Suprapubic skin (tissue), 4 donors: ENCODE data around the gene STPG2. TPM values are rescaled to one million over a fixed set of nuclear protein-coding genes. Genes with fewer than 3 reads are reported as not detected.

ENCODE experiments used
- DNase-seq, 2 donors: peaks; one replicate each; pipeline ENCODE4 v3.0.0-alpha.2; 2019; ENCODE audit warnings: low spot score in 2 of 2
- H3K27ac ChIP-seq: fragments of 200-600 bp; sonication (generic); one replicate; pipeline ENCODE4 v1.5.1; 2019
- H3K27me3 ChIP-seq: fragments of 200-600 bp; sonication (generic); one replicate; pipeline ENCODE4 v1.5.1; 2019
- H3K36me3 ChIP-seq: fragments of 200-600 bp; sonication (generic); one replicate; pipeline ENCODE4 v1.5.1; 2019
- H3K4me1 ChIP-seq: fragments of 200-600 bp; sonication (generic); one replicate; pipeline ENCODE4 v1.5.1; 2019
- H3K4me3 ChIP-seq: fragments of 200-600 bp; sonication (generic); one replicate; pipeline ENCODE4 v1.5.1; 2019; ENCODE audit warnings: mild to moderate bottlenecking
- H3K9me3 ChIP-seq: fragments of 200-600 bp; sonication (generic); one replicate; pipeline ENCODE4 v1.5.1; 2019
- EP300 ChIP-seq: sonication (generic); formaldehyde crosslinking; IDR thresholded peaks from one replicate; pipeline ENCODE4 v1.6.1; 2017; ENCODE audit warnings: antibody characterized with exemption
- POLR2A ChIP-seq, 2 donors: fragments of 450-650 bp; IDR thresholded peaks; one replicate each; pipeline ENCODE4 v1.6.1; 2017; ENCODE audit warnings: antibody characterized with exemption in 2 of 2, mild to moderate bottlenecking in 2 of 2, moderate library complexity in 2 of 2
- POLR2AphosphoS5 ChIP-seq, 3 donors: sonication (generic); formaldehyde crosslinking; IDR thresholded peaks; one replicate each; pipeline ENCODE4 v1.6.1; 2017; ENCODE audit warnings: antibody characterized with exemption in 3 of 3
- WGBS: methylation state at CpG from one replicate; pipeline ENCODE4 v1.1.5; 2018; 5-methylcytosine and 5-hydroxymethylcytosine counted together
- total RNA-seq, 4 donors: library from RNA; depleted of rRNA; stranded (reverse); fragments of >200 nt; gene quantifications; one replicate each; pipeline ENCODE4 v1.1.0, GENCODE V29; 2016
- TF ChIP-seq, protein P1 (sequence below), 2 donors: fragments of 200-600 bp in 1 of 2; fragments of 450-650 bp in 1 of 2; sonication (generic) in 1 of 2; IDR thresholded peaks; one replicate each; pipeline ENCODE4 v1.5.1; 2016 to 2019; ENCODE audit warnings: antibody characterized with exemption in 2 of 2, mild to moderate bottlenecking in 1 of 2, moderate library complexity in 1 of 2

Gene STPG2
- total RNA-seq, 4 donors from 2014 or later: 0.26 to 2.5 (median 2.0) TPM; not detected in 1

- TF ChIP-seq, protein P1, sequence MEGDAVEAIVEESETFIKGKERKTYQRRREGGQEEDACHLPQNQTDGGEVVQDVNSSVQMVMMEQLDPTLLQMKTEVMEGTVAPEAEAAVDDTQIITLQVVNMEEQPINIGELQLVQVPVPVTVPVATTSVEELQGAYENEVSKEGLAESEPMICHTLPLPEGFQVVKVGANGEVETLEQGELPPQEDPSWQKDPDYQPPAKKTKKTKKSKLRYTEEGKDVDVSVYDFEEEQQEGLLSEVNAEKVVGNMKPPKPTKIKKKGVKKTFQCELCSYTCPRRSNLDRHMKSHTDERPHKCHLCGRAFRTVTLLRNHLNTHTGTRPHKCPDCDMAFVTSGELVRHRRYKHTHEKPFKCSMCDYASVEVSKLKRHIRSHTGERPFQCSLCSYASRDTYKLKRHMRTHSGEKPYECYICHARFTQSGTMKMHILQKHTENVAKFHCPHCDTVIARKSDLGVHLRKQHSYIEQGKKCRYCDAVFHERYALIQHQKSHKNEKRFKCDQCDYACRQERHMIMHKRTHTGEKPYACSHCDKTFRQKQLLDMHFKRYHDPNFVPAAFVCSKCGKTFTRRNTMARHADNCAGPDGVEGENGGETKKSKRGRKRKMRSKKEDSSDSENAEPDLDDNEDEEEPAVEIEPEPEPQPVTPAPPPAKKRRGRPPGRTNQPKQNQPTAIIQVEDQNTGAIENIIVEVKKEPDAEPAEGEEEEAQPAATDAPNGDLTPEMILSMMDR (IDR thresholded peaks at IDR 0.05): no peak
- no peak for TF ChIP-seq POLR2A (IDR thresholded peaks at IDR 0.05)
- no peak for TF ChIP-seq POLR2AphosphoS5 (IDR thresholded peaks at IDR 0.05)
- no peak for TF ChIP-seq EP300
- Histone ChIP-seq H3K36me3 (no peaks in the 10 kb centered on the region), H3K9me3 (no peaks in the 10 kb centered on the region), H3K4me1 (no peaks in the 10 kb centered on the region), H3K4me3 (no peak overlapping the region), H3K27me3 (no peaks in the 10 kb centered on the region), H3K27ac (no peak overlapping the region)
- DNase-seq: no peak
Measured at GRCh38 chr4:98098764-98099163, 44.5 kb downstream of the STPG2 start.

- DNase-seq: no peak
- no peaks in the 10 kb centered on the region for H3K27me3 ChIP-seq
- H3K9me3 ChIP-seq: no peaks in the 10 kb centered on the region
- H3K4me1 ChIP-seq: no peaks in the 10 kb centered on the region
- H3K36me3 ChIP-seq: no peaks in the 10 kb centered on the region
- whole genome bisulfite sequencing: 79% methylated on average over 2 of the region's 2 CpGs
- H3K27ac ChIP-seq: no peak overlapping the region
- H3K4me3 ChIP-seq: no peak overlapping the region
- TF ChIP-seq POLR2AphosphoS5 (IDR thresholded peaks at IDR 0.05) (no peak), POLR2A (IDR thresholded peaks at IDR 0.05) (no peak), EP300 (no peak)
- TF ChIP-seq, protein P1 (IDR thresholded peaks at IDR 0.05): no peak
Measured at GRCh38 chr4:98094118-98094517, 49.2 kb downstream of the STPG2 start.

DNA sequence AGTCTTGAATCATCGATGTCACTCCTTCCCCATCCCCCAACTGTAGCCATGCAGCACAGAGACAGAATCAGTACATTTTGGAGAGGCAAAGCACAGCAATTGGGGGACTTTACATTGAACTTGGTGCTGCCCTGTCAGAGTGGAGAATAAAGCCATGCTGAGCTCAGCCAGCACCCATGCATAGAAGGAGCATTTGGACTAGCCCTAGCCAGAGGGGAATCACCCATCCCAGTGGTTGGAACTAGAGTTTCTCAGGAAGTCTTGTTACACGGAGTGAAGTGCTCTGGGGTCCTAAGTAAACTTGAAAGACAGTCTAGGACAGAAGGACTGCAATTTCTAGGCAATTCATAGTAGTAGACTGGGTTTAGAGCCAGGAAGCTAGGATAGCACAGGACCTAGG is 49.6 kb downstream of the STPG2 start:
- Histone ChIP-seq H3K27me3 (no peaks in the 10 kb centered on the region), H3K27ac (no peak overlapping the region), H3K36me3 (no peaks in the 10 kb centered on the region), H3K9me3 (no peaks in the 10 kb centered on the region), H3K4me1 (no peaks in the 10 kb centered on the region), H3K4me3 (no peak overlapping the region)
- no peak for DNase-seq
- WGBS: 95% methylated on average over 1 of the region's 2 CpGs
- TF ChIP-seq EP300 (no peak), POLR2AphosphoS5 (IDR thresholded peaks at IDR 0.05) (no peak), POLR2A (IDR thresholded peaks at IDR 0.05) (no peak)
- TF ChIP-seq, protein P1 (IDR thresholded peaks at IDR 0.05): no peak

DNA sequence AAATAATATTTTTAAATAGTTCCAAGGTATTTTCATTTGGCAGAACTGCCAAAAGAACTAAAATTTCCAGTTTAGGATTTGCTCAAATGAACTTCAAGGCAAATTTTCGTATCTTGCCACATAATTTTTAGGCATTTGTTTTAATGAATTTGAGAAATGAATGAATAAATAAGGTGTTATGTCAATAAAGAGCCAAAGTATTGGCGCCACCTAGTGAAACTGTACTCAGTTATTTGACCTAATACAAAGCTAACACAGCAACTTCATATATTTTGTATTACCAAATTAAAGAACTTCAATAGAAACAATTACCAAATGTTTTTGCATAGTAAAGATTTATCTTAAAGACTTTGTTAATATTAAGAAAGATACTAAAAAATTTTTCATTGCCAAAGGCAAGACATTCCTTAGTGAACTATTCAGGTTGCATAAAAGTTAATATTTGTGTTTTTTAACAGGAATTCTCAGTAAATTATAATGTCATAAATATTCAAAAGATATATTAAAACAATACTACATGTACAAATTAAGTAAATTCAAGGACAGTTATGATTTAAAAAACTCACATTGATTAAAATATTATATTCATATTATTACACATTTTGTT is 50.3 kb downstream of the STPG2 start:
- DNase-seq: no peak

DNA sequence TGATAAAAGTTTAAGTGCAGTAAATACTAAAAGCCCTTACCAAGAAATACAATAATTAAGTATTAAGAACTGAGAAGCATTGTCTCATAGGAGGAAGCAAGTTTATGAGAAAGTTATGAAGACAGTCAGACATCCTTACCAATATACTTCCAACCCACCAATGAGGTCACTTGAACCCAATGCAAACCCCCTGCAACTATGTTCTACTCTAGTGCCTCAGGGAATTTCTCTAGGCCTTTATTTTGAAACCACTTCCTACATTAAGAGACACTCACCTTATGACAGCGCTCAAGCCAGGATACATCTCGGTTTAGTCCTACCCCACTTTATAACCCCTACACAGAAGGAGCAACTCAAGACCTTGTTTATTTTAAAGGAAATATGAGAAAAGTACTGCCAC is 61.3 kb downstream of the STPG2 start:
- no peak overlapping the region for H3K4me3 ChIP-seq
- TF ChIP-seq POLR2AphosphoS5 (IDR thresholded peaks at IDR 0.05): no peak
- H3K27ac ChIP-seq: no peak overlapping the region
- DNase-seq: no peak
- H3K36me3 ChIP-seq: no peaks in the 10 kb centered on the region
- WGBS: 90% methylated on average over 2 of the region's 2 CpGs
- no peaks in the 10 kb centered on the region for H3K9me3 ChIP-seq
- no peaks in the 10 kb centered on the region for H3K4me1 ChIP-seq
- H3K27me3 ChIP-seq: no peaks in the 10 kb centered on the region

More for the DNA sequence above, 50.3 kb downstream of the STPG2 start:
- H3K27ac ChIP-seq: no peak overlapping the region
- WGBS: 29% methylated on average over 2 of the region's 2 CpGs
- H3K27me3 ChIP-seq: no peaks in the 10 kb centered on the region
- H3K9me3 ChIP-seq: no peaks in the 10 kb centered on the region
- H3K4me1 ChIP-seq: no peaks in the 10 kb centered on the region
- no peaks in the 10 kb centered on the region for H3K36me3 ChIP-seq
- no peak overlapping the region for H3K4me3 ChIP-seq
- TF ChIP-seq EP300: no peak
- TF ChIP-seq, protein P1 (IDR thresholded peaks at IDR 0.05): no peak
- no peak for TF ChIP-seq POLR2A (IDR thresholded peaks at IDR 0.05)
- TF ChIP-seq POLR2AphosphoS5 (IDR thresholded peaks at IDR 0.05): no peak

- H3K4me1 ChIP-seq: no peaks in the 10 kb centered on the region
- H3K9me3 ChIP-seq: no peaks in the 10 kb centered on the region
- H3K27ac ChIP-seq: no peak overlapping the region
- 86% methylated on average over 2 of the region's 2 CpGs for WGBS
- no peak for TF ChIP-seq EP300
- TF ChIP-seq POLR2A (IDR thresholded peaks at IDR 0.05): no peak
- TF ChIP-seq, protein P1 (IDR thresholded peaks at IDR 0.05): no peak
- no peak for TF ChIP-seq POLR2AphosphoS5 (IDR thresholded peaks at IDR 0.05)
- H3K36me3 ChIP-seq: no peaks in the 10 kb centered on the region
- no peaks in the 10 kb centered on the region for H3K27me3 ChIP-seq
- DNase-seq: no peak
- no peak overlapping the region for H3K4me3 ChIP-seq
Measured at GRCh38 chr4:98068495-98068894, 74.8 kb downstream of the STPG2 start.
